IMR-90 (cell line): ENCODE data around the gene ITIH4. TPM values are rescaled to one million over a fixed set of nuclear protein-coding genes. Genes with fewer than 3 reads are reported as not detected.

Source experiments
- ATAC-seq: fragments of 200-7000 bp; cut with Tn5 transposase; 2 replicates; pipeline ENCODE4 v1.9.1; 2020; ENCODE audit warnings: low read depth, mild to moderate bottlenecking, moderate library complexity
- BruUV-seq: library from RNA; stranded (reverse); fragments of 400-500 nt; replicated peaks from 2 replicates; lab custom pipeline; 2021; lab: Mats Ljungman, UMichigan
- CTCF ChIA-PET: fragments of 300-600 bp; formaldehyde crosslinking; extraction: SDS; loops from one replicate; lab custom pipeline; 2021; ENCODE audit warnings: antibody characterized with exemption; lab: Yijun Ruan, JAX
- POLR2A ChIA-PET: fragments of 300-600 bp; sonication (Branson Sonifier 250); formaldehyde crosslinking; loops from one replicate; lab custom pipeline; 2022; ENCODE audit warnings: antibody characterized with exemption; ENCODE audit not compliant: unreplicated experiment; lab: Charles Lee
- DNase-seq: peaks from one replicate; pipeline ENCODE4 v3.0.0; 2013
- H2AFZ ChIP-seq: replicated peaks from 2 replicates; pipeline ENCODE3; 2013; ENCODE audit warnings: low read length, mild to moderate bottlenecking; ENCODE audit not compliant: poor library complexity
- H2AK5ac ChIP-seq: 2 replicates; pipeline ENCODE4 v1.6.1; 2013; ENCODE audit warnings: low read depth, low read length, inconsistent platforms
- H2AK9ac ChIP-seq: replicated peaks from 2 replicates; pipeline ENCODE3; 2013; ENCODE audit warnings: mild to moderate bottlenecking, low read depth, low read length, moderate library complexity; ENCODE audit not compliant: poor library complexity
- H2BK120ac ChIP-seq: 2 replicates; pipeline ENCODE4 v1.6.1; 2013; ENCODE audit warnings: low read depth, low read length, inconsistent platforms
- H2BK15ac ChIP-seq: 3 replicates; pipeline ENCODE4 v1.6.1; 2013; ENCODE audit warnings: low read depth, low read length, inconsistent platforms
- H2BK20ac ChIP-seq: 2 replicates; pipeline ENCODE4 v1.6.1; 2013; ENCODE audit warnings: low read depth, mild to moderate bottlenecking, inconsistent platforms, low read length, moderate library complexity
- H2BK5ac ChIP-seq: 2 replicates; pipeline ENCODE4 v1.6.1; 2013; ENCODE audit warnings: mild to moderate bottlenecking, low read depth, low read length, inconsistent platforms; ENCODE audit not compliant: poor library complexity, severe bottlenecking
- H3K14ac ChIP-seq: replicated peaks from 2 replicates; pipeline ENCODE4 v1.6.1; 2013; ENCODE audit warnings: low read depth, low read length, inconsistent platforms
- H3K18ac ChIP-seq: 2 replicates; pipeline ENCODE4 v1.6.1; 2013; ENCODE audit warnings: low read depth, low read length, control low read depth
- H3K23ac ChIP-seq: 2 replicates; pipeline ENCODE4 v1.6.1; 2013; ENCODE audit warnings: low read depth, low read length, inconsistent platforms
- H3K27ac ChIP-seq: 2 replicates; pipeline ENCODE4 v1.5.1; 2013; ENCODE audit warnings: mild to moderate bottlenecking, control low read depth, low read length; ENCODE audit not compliant: insufficient read depth
- H3K27me3 ChIP-seq: 2 replicates; pipeline ENCODE4 v1.6.1; 2013; ENCODE audit warnings: low read length; ENCODE audit not compliant: control insufficient read depth, insufficient read depth
- H3K36me3 ChIP-seq: 2 replicates; pipeline ENCODE4 v1.6.1; 2013; ENCODE audit warnings: low read length, mixed read lengths; ENCODE audit not compliant: control insufficient read depth, insufficient read depth
- H3K4ac ChIP-seq: 2 replicates; pipeline ENCODE4 v1.6.1; 2013; ENCODE audit warnings: low read depth, low read length, inconsistent platforms
- H3K4me1 ChIP-seq: 2 replicates; pipeline ENCODE4 v1.6.1; 2013; ENCODE audit warnings: low read length, mixed read lengths; ENCODE audit not compliant: control insufficient read depth, insufficient read depth
- H3K4me2 ChIP-seq: 2 replicates; pipeline ENCODE4 v1.6.1; 2013; ENCODE audit warnings: low read depth, mild to moderate bottlenecking, control low read depth, low read length, moderate library complexity
- H3K4me3 ChIP-seq: 2 replicates; pipeline ENCODE4 v1.5.1; 2013; ENCODE audit warnings: low read depth, mild to moderate bottlenecking, control low read depth, low read length, moderate library complexity; ENCODE audit not compliant: insufficient read depth
- H3K56ac ChIP-seq: 2 replicates; pipeline ENCODE4 v1.6.1; 2013; ENCODE audit warnings: low read length, inconsistent platforms; ENCODE audit not compliant: insufficient read depth; ENCODE audit errors: extremely low read depth
- H3K79me1 ChIP-seq, 2 experiments: 2 replicates each; pipeline ENCODE4 v1.6.1; 2013; ENCODE audit warnings: low read length in 2 of 2, inconsistent platforms in 1 of 2, low read depth in 1 of 2
- H3K9ac ChIP-seq: 2 replicates; pipeline ENCODE4 v1.6.1; 2013; ENCODE audit warnings: low read depth, low read length, control low read depth
- H3K9me1 ChIP-seq: 2 replicates; pipeline ENCODE4 v1.6.1; 2013; ENCODE audit warnings: low read length, inconsistent platforms; ENCODE audit not compliant: insufficient read depth
- H3K9me3 ChIP-seq: 2 replicates; pipeline ENCODE4 v1.6.1; 2013; ENCODE audit warnings: low read length; ENCODE audit not compliant: control insufficient read depth, insufficient read depth
- H4K20me1 ChIP-seq: 2 replicates; pipeline ENCODE4 v1.6.1; 2013; ENCODE audit warnings: low read length, inconsistent platforms; ENCODE audit not compliant: insufficient read depth
- H4K5ac ChIP-seq: 2 replicates; pipeline ENCODE4 v1.6.1; 2013; ENCODE audit warnings: mild to moderate bottlenecking, low read depth, low read length, control low read depth
- H4K8ac ChIP-seq, 2 experiments: 2 replicates each; pipeline ENCODE4 v1.6.1; 2013; ENCODE audit warnings: low read depth in 2 of 2, low read length in 2 of 2, control low read depth in 1 of 2, inconsistent platforms in 1 of 2
- H4K91ac ChIP-seq: 2 replicates; pipeline ENCODE4 v1.6.1; 2013; ENCODE audit warnings: low read depth, low read length, inconsistent platforms; ENCODE audit not compliant: insufficient read depth
- BHLHE40 ChIP-seq: fragments of 150-350 bp; IDR thresholded peaks from 2 replicates; pipeline ENCODE4 v1.6.1; 2016; ENCODE audit warnings: mild to moderate bottlenecking, low read depth, low read length
- CEBPB ChIP-seq: IDR thresholded peaks from 2 replicates; pipeline ENCODE4 v1.6.1; 2012; ENCODE audit warnings: low read depth, low read length, improper control_type of control experiment
- CHD1 ChIP-seq: IDR thresholded peaks from 2 replicates; pipeline ENCODE4 v1.6.1; 2012; ENCODE audit warnings: low read depth, low read length, improper control_type of control experiment
- CTCF ChIP-seq: conservative IDR thresholded peaks from 2 replicates; pipeline ENCODE4 v1.5.1; 2012; ENCODE audit warnings: mild to moderate bottlenecking, low read depth, low read length, improper control_type of control experiment
- FOS ChIP-seq: fragments of 150-350 bp; IDR thresholded peaks from 2 replicates; pipeline ENCODE4 v1.6.1; 2016; ENCODE audit warnings: low read depth, low read length
- MAZ ChIP-seq: IDR thresholded peaks from 2 replicates; pipeline ENCODE4 v1.6.1; 2012; ENCODE audit warnings: low read depth, mild to moderate bottlenecking, low read length, improper control_type of control experiment, moderate library complexity, borderline replicate concordance
- MXI1 ChIP-seq: IDR thresholded peaks from 2 replicates; pipeline ENCODE4 v1.6.1; 2012; ENCODE audit warnings: low read depth, mild to moderate bottlenecking, low read length, moderate library complexity, borderline replicate concordance
- NFE2L2 ChIP-seq: fragments of 150-350 bp; IDR thresholded peaks from 2 replicates; pipeline ENCODE4 v1.6.1; 2016; ENCODE audit warnings: low read depth, mild to moderate bottlenecking, low read length
- POLR2A ChIP-seq: IDR thresholded peaks from 2 replicates; pipeline ENCODE4 v1.6.1; 2012; ENCODE audit warnings: mild to moderate bottlenecking, low read depth, low read length
- RAD21 ChIP-seq: IDR thresholded peaks from 2 replicates; pipeline ENCODE4 v1.6.1; 2012; ENCODE audit warnings: low read length, improper control_type of control experiment
- RFX5 ChIP-seq: IDR thresholded peaks from 2 replicates; pipeline ENCODE4 v1.8.0; 2012; ENCODE audit warnings: low read depth, mild to moderate bottlenecking, low read length, moderate library complexity
- USF2 ChIP-seq: fragments of 150-350 bp; IDR thresholded peaks from 2 replicates; pipeline ENCODE4 v1.6.1; 2017; ENCODE audit warnings: mild to moderate bottlenecking, antibody characterized with exemption, low read length, low read depth
- WGBS, 2 experiments: methylation state at CpG; one replicate each; pipeline versions ENCODE4 v1.1.5 to v1.1.7; 2013; ENCODE audit warnings: missing lambda C conversion rate in 2 of 2; ENCODE audit not compliant: insufficient read length in 1 of 2; ENCODE audit errors: extremely low coverage in 2 of 2; 5-methylcytosine and 5-hydroxymethylcytosine counted together
- dilution Hi-C: fragments of 300-500 bp; cut with HindIII; formaldehyde crosslinking; loops from one replicate; pipeline ENCODE4 v1.14.3; 2018; ENCODE audit warnings: low sequenced_read_pairs; ENCODE audit not compliant: unreplicated experiment
- in situ Hi-C: fragments of 300-500 bp; cut with MboI; formaldehyde crosslinking; loops from 3 replicates; pipeline ENCODE4 v1.14.3; 2019; ENCODE audit warnings: low sequenced_read_pairs, inconsistent platforms, mixed read lengths
- intact Hi-C: fragments of 100-400 bp; cut with micrococcal nuclease; formaldehyde crosslinking; loops from 2 replicates; pipeline ENCODE4 v1.10.0; 2022
- polyA plus RNA-seq, 3 experiments: library from polyadenylated mRNA; depleted of rRNA; stranded (reverse); fragments of >200 nt; gene quantifications; 2 replicates each; pipeline ENCODE4 v1.2.3, GENCODE V29; 2012; ENCODE audit warnings: low replicate concordance in 1 of 3
- total RNA-seq: library from RNA; depleted of rRNA; stranded (reverse); fragments of >200 nt; gene quantifications from 2 replicates; pipeline ENCODE4 v1.2.3, GENCODE V29; 2012

The ITIH4 gene
- total and polyA plus RNA-seq, 2 of the 4 experiments (the other 2 are of a cell fraction), result 0.26 to 0.36 TPM

GRCh38 chr3:52787672-52788625 is 42.5 kb downstream of the ITIH4 start:
- no peak overlapping the region for H3K14ac ChIP-seq
- H3K27ac ChIP-seq, result no peak overlapping the region
- no peak overlapping the region for H3K23ac ChIP-seq
- no peak overlapping the region for H3K18ac ChIP-seq
- dilution Hi-C loops, result no loop called here
- CTCF ChIA-PET, result no interaction called here
- no peak overlapping the region for H3K9ac ChIP-seq
- H3K9me3 ChIP-seq, result no peaks in the 10 kb centered on the region
- H3K4me2 ChIP-seq, result no peak overlapping the region
- no peak overlapping the region for H2AFZ ChIP-seq
- H3K4me1 ChIP-seq, result no peaks in the 10 kb centered on the region
- 80% methylated on average over 1 of the region's 17 CpGs; no CpG with 5 or more reads in 1 of the 2 experiments for WGBS, 2 experiments
- no peaks in the 10 kb centered on the region for H3K36me3 ChIP-seq
- no peak overlapping the region for H2BK15ac ChIP-seq
- intact Hi-C loops, result no loop called here
- no peak overlapping the region for H2AK5ac ChIP-seq
- H3K9me1 ChIP-seq, result no peaks in the 10 kb centered on the region; the same call in 1 of the 2 replicates
- H4K5ac ChIP-seq, result no peak overlapping the region
- H3K79me1 ChIP-seq, result no peaks in the 10 kb centered on the region
- H4K20me1 ChIP-seq, result no peaks in the 10 kb centered on the region
- DNase-seq (no peak), ATAC-seq (no peak)
- no peak overlapping the region for H3K4me3 ChIP-seq
- H2BK5ac ChIP-seq, result no peak overlapping the region
- TF ChIP-seq CHD1, result no peak
- no peak for TF ChIP-seq RAD21
- TF ChIP-seq BHLHE40, result no peak
- no peak for TF ChIP-seq POLR2A
- TF ChIP-seq RFX5, result no peak
- TF ChIP-seq MAZ, result no peak
- TF ChIP-seq NFE2L2, result no peak
- TF ChIP-seq MXI1, result no peak
- no peak for TF ChIP-seq FOS
- no peak for TF ChIP-seq CTCF
- TF ChIP-seq USF2, result no peak
- no peak for TF ChIP-seq CEBPB
- H4K91ac ChIP-seq, result no peak overlapping the region
- H3K56ac ChIP-seq, result no peak overlapping the region
- H2AK9ac ChIP-seq, result peak overlapping the region; percentile 42
- no TSS peak for BruUV-seq
- H3K27me3 ChIP-seq, result peaks cover 50% of the 10 kb centered on the region
- H2BK20ac ChIP-seq, result no peak overlapping the region
- in situ Hi-C loops, result no loop called here
- POLR2A ChIA-PET, result no interaction called here
- H3K4ac ChIP-seq, result no peak overlapping the region
- no peak overlapping the region for H2BK120ac ChIP-seq
- H4K8ac ChIP-seq, result no peak overlapping the region
